SW480 (cell line): ENCODE data around the gene ANKFN1.

Experiments used
- DNase-seq: peaks from one replicate; pipeline ENCODE4 v3.0.0-alpha.2; 2016; ENCODE audit warnings: low spot score

ANKFN1 gene

DNA sequence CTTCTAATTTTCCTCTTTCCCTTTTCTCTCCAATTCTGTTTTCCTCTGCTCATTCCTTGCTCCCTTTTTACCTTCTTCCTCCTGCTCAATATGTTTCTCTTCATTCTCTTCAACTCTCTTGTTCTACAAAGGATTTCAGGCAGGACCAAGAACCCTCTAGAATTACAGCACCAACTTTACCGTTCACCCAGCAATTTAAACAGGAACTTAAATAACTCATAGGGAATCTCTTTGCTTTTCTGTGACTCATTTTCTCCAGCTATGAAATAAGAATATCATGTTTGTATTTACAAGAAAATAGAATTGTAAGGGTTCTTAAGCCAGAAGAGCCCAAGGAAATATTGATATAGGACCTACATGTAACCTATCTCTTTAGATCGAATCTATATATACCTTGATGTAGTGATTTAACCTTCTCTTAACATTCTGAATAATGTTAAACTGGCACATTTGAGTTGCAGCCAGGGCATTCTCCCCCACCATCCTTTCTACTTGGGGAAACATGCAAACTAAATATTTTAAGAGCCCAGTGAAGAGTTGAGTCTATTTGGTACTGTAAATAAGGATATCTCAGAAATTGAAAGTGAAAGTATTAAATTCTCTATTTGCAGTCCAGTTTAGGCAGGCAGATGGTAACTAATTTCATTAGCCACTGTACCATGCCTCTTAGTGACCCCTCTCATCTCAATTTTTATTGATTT lies 137.0 kb downstream of the ANKFN1 start:
- DNase-seq, result no peak

DNA sequence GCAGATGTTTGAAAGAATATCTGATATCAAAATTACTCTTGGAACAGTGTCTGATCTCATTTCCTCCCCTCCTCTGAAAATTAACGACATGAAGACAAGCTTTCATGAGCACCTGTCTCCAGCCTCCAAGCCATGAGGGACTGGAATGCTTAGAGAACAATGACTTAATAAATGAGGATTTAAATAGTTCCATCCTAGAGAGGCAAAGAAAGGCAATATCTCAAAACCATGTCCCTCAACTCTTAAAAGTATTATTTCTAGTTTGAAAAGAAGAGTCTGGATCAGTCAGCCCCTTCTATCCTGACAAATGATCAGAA lies 137.5 kb downstream of the ANKFN1 start:
- DNase-seq, result no peak

DNA sequence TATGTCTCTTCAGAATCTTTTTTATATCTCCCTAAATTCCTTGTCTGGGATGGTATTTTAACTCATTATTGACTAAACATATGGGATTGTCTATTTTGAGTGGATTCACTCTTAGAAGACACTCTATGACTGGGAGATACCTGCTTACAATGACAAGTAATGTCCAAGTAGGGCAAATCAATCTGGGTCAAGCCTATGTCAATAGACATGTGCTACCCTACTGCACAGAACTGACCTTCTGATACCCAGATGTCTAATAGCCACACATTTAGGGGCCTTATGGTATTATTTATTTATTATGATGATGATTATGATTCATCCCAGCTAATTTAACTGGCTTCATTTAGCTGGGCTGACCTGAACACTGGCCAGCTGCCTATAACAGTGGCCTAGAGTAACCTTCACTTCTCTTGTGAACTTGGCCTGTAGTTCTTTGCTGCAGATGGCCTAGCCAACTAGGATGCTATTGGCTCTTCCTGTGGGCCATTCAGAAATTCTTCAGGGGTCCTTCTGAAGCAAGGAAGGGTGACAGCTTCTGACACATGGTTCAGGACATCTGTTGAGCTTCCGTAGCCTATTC lies 138.0 kb downstream of the ANKFN1 start:
- no peak for DNase-seq

DNA sequence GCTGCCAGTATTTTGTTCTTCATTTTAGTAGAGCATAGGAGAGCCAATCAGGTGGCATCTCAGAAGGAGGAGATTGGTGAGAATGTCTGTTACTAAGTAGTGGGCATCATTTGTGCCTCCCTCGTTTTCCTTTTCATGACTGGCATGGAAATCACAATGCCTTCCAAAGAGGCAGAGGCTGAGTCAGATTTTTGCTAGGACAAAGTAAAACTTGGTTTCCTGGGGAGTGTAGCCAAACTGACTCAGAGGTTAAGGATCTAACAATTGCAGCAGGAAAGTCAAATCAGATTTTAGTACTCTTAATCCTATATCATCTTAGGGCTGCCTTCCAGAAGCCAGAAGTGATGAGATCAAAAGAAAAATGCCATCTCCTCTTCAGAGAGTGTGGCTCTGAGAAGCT lies 138.7 kb downstream of the ANKFN1 start:
- DNase-seq, result no peak

DNA sequence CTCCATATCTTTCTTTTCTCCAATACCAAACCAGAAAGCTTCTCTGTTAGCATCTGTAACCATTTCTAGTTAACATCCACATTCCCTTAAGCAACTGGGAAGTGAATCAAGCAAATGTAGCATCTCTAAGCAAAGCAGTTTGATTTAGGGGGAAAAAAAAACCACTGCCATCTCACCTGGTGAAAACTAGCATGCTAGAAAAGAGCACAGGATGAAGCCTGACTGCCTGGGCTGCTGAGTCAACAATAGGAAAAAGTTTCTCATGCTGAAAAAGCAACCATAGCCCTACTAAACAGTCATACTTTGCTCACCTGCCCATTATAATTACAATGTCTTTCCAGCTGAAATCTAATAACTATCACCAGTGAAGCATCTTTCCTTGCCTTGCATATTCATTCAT lies 139.3 kb downstream of the ANKFN1 start:
- no peak for DNase-seq

DNA sequence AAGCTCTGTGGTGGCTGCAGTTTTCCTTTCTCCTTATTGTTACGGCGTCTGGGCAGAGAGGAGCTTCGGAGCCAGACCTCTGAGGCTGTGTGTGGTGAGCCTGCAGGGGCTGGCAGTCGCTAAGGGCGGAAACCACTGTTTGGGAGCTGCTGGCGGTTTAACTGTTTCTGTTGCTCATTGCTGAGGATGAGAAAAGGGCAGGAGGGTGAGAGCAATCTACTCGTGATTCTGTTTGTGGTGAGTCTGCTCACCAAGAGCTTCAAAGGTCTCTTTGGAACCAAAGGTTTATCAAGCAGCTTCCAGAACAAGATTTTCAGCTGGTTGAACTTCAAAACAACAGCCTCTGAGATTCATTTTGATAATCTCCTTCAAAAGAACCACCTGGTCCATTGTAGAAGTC lies 143.9 kb downstream of the ANKFN1 start:
- DNase-seq, result no peak

DNA sequence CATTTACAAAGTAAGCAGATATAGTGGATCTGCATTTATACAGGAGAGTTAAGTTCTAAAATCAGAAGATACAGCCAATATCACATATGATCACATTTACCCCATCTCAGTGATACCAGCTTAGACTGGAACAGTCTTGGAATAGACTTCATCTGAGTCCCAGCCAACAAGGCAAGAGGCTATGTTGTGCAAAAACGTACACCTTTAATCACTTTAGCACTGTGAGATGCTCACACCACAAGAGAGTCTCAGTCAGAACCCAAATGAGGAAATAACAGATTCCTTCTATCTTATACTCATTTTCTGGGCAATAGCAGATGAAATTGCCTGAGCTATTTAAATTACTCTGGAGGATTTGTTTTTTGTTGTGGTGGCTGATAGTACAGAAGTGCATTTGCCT lies 145.6 kb downstream of the ANKFN1 start:
- no peak for DNase-seq

DNA sequence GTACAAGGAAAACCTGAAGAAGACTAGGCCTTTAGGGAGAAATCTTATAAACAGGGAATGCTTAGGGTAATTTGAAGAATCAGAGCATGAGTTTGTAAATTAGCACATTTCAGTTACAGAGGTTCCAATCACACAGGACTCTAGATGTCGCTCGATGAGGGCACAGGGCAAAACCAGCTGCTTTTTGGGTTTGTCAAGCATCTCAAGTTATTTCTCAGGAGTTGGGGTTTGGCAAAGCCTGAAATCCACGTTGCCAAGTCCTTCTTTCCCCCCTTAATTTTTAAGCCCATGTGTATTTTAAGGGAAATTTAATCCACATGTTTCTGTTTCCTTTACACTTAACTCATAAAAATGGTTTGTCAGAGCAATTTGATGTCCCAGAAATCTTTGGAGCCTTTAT lies 146.9 kb downstream of the ANKFN1 start:
- DNase-seq, result no peak

DNA sequence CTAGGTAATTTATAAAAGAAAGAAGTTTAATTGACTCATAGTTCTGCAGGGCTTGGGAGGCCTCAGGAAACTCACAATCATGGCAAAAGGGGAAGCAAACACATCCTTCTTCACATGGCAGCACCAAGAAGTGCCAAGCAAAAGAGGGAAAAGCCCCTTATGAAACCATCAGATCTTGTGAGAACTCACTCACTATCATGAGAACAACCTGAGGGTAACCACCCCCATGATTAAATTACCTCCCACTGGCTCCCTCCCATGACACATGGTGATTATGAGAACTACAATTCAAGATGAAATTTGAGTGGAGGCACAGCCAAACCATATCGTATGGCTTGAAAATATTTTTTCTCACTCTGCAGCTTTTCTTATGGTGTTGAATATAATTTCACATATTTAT lies 151.7 kb downstream of the ANKFN1 start:
- DNase-seq, result no peak

DNA sequence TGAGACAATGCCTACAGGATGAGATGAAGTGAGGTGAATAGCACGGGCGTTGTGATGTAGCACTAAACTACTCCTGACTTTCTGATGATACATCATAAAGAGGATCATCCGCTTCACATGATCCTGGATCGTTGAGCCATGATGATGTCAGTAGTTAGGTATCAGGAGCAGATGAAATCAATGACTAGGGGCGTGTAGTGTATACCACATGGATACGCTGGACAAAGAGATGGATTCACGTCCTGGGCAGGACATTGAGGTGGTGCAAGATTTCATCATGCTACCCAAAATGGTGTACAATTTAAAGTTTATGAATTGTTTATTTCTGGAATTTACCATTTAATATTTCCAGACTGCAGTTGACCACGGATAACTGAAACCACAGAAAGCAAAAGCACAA lies 156.6 kb downstream of the ANKFN1 start:
- peak; percentile 14 for DNase-seq

DNA sequence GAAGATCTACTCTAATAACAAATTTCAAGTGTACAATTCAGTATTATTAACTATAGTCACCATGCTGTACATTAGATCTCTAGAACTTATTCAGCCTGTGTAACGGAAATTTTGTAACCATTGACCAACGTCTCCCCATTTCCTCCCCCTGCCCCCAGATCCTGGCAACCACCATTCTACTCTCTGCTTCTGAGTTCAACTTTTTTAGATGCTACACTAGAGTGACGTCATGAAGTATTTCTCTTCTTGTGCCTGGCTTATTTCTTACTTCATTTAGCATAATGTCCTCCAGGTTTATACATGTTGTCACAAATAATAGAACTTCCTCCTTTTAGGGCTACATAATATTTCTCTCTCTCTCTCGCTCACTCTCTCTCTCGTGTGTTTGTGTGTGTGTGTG lies 157.5 kb downstream of the ANKFN1 start:
- no peak for DNase-seq

DNA sequence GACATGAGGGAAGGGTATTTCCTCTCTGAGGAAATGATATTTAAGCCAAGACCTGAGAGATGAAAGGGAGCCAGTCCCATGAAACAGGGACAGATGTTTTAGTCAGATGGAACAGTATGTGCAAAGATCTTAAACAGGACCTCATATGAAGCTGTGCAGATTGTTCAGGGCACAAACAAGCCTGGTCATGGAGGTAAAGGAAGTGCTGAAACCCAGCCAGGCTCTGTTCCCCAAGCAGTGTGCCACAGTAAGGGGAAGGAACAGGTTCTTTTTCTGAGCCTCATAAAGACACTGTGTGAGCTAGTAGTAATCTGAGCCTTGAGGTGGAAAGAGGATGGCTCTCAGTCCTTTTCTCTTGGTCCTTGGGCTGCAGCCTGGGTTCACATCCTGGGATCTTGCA lies 159.9 kb downstream of the ANKFN1 start:
- no peak for DNase-seq

DNA sequence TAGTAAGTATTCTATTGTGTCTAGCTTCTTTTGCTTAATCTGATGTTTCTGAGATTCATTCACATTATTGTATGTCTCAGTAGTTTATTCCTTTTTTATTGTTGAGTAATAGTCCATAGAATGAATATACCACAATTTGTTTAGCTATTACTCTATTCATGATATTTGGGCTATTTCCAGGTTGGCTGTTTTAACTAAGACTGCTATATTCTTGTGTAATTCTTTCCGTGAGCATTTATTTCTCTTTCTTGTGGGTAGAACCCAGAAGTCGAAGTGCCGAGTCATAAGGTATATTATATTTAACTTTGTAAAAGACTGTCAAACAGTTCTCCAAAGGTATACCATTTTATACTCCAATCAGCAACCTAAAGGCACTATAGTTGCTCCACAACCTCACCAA lies 160.8 kb downstream of the ANKFN1 start:
- DNase-seq, result no peak

DNA sequence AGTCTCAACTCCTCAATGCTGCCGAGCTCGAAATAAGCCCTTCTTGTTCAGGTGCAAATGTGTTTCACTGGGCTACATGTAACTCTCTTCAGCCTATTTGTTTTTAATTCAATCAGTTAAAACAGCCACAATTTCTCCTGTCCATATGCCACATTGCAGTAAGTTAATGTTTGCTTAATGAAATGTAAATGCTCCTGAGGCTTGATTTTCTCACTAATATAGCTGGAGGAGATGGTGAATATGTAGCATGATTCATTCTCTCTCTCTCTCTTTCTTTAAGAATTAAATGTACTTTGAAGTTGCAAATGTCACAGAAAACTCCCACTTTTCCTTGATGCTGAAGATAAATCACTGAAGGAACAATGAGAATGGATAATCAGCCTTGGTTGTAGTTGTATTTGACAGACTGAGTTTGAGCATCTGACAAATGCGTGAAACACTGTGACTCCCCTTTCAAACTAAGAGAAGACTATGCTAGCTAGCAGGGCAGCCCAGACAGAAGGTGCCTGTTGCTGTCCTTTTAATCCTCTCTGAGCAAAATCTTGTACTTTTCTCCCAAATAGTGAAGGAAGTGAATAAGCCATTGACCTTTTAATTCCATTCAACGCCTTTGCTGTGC lies 161.8 kb downstream of the ANKFN1 start:
- no peak for DNase-seq

DNA sequence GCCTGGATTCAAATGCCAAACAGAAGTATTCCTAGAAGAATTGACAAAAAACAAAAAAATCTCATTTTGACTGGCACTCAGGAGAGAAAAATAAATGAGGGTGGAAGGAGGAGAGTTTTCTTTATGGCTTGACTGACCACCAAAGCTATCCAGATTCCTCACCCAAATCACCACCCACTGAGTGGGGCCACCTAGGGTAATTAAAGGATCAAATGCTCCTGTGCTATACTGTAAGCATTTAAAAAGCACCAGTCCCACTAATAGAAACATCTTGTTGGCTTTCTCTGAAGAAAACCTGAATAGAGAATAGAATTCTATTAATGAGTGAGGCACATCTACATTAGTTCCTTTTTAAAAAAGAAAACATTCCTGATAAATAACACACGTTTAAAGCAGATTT lies 163.3 kb downstream of the ANKFN1 start:
- no peak for DNase-seq

DNA sequence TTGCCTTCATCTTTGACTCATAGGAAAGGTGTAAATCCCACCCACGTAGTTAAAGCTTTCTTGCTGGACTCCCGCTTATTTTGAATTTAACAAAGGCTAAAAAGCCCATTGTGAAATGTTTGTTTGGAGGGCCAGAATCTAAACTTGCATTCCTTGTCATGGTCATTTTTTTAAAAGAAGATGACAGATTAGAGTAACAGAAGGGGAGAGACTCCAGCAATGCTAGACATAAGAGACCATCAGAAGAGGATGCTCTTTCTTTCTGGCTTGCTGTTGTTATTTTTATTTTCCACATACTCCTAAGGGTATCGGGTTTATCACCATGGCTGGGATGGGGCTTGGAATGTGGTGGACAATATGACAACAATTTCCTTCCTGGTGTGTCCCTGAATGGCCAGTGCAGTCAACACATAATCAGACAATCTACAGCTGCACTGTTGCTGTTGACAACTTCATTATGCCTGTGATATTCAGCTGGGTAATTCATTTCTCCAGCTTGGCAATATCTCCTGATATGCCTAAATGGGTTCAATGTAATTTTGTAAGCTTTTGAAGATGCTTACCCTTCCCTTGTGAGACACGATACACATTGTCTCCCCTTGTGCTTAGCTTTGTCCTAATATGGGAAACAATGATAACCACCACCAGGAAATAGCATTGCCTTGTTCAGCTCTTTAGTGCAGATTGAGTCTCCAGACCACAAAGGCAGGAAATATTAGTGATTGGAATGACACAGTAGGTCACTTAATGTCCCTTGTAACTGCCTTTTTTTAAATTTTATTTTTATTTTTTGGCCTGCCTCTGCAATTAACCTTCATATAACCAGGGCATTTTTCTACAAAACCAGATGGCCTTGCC lies 164.3 kb downstream of the ANKFN1 start:
- DNase-seq, result no peak

DNA sequence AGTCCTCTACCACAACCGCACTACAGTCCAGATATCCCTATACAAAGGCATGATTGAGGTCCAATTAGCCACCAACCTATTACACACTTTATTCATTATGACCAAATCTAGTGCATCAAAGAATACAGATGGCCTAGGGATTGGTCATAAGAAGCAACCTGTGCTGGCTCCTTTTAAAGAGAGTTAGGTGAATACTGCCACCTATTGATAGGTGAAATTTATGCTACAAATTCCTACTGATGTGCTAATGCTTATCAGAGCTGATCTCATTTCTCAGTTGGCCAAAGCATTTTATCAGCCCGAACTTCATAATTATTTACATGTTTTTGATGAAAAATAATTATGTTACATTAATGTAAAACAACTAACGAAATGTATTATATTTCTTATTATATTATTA lies 166.3 kb downstream of the ANKFN1 start:
- peak; percentile 73 for DNase-seq

DNA sequence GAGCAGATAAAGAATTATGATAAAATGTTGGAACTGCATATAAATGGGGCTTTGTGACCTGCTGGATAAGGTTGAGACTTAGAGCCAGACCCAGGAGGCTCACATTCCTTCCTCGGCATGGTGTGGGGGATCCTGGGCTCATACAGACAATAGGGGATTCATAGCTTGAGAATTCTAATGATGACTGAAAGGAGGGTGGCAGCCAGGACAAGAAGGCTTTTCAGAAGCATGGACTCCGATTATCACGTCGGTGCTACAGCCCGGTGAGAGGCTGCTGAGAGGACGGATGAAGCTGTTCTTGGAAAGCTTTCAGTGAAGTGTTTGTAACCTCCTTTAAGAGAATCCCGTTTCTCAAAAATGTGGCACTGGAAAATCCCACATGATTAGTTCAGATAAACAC lies 167.2 kb downstream of the ANKFN1 start:
- no peak for DNase-seq

DNA sequence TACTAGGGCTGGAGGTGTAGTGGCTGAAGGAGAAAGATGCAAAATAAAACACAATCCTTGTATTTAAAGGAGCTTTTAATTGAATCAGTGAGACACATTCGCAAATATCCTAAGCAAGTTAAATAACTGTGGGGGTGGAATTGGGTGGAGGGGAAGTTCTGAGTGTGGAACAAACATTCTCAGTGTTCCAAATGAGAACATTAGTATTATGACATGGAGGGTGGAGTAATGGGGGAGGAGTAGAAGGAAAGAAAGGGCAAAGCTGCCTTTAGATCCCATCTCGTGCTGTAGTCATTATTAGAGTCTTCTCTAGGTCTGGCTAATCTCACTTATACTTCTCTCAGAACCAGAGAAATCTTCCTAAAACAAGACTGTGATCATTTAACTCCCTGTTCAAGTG lies 169.7 kb downstream of the ANKFN1 start:
- no peak for DNase-seq

DNA sequence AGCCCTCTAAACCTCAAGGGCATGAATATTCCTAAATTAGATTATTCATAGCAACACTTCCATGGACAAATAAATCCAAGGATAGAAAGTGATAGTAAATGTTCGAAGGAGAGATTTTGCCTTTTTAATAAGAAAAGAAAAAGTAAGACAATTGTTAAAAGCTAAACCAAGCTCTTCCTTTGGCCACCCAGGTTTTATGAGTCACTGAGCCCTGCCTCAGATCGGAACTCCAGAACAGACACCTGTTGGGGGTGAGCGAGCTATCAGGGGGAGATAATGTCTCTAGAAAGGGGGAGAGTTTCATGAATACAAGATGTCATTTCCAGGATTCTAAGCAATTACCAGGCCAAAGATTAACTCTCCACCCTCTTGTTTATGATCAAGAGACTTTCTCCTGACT lies 171.4 kb downstream of the ANKFN1 start:
- DNase-seq, result no peak

DNA sequence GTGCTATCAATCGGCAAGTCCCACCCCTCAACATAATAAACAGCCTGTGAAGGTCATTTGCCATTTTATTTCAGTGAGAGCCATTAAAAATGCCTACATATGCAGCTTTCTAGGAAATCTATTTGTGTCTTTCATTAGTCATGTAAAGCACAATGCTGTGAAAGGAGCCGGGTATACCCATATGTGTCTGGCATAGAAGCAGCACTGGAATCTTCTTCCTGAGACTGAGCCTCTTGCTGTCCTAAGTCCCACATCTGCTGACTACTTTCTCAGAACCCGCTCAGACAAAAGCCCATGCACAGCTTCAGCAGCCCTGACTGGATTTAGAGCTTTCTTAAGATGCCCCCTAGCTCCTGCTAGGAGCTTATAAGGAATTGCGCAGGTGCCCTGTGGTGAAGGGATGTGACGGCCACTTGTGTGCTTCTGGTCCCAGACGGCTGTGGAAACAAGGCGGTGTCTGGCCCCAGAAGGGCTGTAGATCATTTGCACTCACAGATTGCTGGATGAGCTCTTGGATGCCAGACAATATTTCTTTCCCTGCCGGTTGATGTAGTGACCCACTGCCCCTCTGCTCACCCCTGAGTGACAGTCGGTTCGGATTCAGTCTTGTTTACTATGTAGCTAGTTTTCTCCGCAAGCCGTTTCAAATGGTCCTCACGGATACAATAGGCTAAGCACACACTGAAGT lies 172.2 kb downstream of the ANKFN1 start:
- DNase-seq, result no peak

DNA sequence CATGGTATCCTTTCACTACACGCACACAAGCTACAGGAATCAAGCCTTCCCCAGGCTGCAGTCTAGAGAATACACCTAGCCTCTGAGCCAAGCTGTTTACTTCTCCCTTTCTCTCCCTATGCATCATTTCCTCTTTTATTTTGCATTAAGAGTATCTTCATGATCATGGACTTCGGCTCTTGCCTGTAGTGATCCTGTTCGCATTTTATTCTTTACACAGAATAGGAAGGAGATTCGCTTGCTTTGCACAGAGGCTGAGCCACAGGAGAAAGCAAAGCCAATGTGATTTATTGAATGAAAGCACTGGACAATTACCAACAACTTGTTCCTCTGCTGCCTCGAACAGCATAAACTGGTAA lies 172.7 kb downstream of the ANKFN1 start:
- no peak for DNase-seq

DNA sequence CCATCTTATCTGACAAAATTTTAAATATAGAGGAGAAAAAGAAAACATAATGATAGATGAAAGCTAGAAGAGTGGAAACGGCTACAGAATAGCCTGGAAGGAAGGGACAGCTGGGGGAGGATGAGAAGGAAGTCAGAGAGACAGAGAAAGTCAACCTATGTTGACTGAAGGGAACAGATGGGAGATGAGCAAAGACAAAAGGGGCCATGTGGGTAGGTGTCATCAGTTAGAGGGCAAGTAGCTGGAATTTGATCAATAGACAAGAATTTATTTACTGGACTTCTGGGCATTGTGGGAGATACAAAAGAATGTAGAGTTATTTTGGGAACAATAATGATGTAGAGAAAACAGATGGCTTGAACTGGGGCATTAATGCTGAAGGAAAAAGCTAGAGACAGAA lies 194.4 kb downstream of the ANKFN1 start:
- DNase-seq, result no peak
